HG03558 (cell line): ENCODE measurements around the gene CSHL1.
"Not testable (repeated sequence)": the region's sequence is repeated elsewhere in the genome, so short reads cannot be mapped to it uniquely, and the experiment has no call there.

Experiments used
- ATAC-seq: cut with Tn5 transposase; IDR thresholded peaks from one replicate; pipeline ENCODE4 v1.9.1; 2021; ENCODE audit warnings: moderate number of reproducible peaks; ENCODE audit not compliant: unreplicated experiment; ENCODE audit errors: extremely low read depth

Gene CSHL1

DNA sequence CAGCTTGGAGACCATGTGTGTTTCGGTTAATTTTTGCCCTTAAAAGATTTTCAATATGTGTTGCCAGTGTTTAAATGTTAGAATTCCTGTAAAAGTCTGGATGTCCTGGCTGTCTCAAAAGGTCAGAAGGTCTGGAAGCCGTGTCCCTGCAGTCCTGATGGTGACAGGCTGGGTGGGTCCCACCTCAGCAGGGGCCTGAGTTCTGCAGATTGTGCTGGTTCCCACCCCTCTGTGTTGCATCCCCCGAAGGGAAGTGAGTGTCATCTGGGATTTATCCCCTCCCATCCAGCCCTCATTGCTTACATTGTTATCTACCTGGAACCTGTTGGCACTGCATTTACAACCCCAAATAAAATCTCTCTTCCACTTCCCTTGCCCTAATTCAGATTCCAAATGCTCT lies 17.0 kb downstream of the CSHL1 start:
- ATAC-seq, result not testable (repeated sequence)

DNA sequence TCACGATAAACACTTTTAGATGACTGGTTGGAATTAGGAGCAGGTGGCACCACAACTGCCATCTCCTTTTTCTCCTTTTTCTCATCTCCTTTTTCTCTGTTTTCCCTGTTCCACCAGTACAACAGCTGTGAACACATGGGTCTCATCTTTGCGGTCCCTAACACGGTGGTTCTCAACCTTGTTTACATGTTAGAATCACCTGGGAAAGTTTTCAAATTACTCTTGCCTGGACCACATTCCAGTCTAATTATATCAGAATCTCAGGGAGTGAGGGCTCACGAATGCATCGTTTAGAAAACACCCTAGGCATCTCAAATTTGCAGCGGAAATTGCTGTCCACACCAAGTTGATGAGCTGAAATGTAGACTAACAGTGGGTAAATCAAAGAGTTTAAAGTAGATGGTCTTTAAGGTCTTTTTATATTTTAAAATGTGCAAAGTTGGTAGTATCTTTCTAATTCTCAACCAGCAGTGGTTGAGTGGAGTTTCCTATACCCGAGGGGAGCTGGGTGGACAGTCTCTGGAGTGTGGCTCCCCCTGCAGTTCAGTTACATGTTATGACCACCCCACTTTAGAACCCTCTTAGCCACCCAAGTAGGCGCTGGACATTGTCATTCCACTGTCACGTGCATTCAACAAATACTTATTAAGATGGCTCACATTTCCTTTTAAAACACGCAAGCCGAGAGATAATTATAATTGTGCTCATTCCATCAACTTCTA lies 18.6 kb downstream of the CSHL1 start:
- not testable (repeated sequence) for ATAC-seq

DNA sequence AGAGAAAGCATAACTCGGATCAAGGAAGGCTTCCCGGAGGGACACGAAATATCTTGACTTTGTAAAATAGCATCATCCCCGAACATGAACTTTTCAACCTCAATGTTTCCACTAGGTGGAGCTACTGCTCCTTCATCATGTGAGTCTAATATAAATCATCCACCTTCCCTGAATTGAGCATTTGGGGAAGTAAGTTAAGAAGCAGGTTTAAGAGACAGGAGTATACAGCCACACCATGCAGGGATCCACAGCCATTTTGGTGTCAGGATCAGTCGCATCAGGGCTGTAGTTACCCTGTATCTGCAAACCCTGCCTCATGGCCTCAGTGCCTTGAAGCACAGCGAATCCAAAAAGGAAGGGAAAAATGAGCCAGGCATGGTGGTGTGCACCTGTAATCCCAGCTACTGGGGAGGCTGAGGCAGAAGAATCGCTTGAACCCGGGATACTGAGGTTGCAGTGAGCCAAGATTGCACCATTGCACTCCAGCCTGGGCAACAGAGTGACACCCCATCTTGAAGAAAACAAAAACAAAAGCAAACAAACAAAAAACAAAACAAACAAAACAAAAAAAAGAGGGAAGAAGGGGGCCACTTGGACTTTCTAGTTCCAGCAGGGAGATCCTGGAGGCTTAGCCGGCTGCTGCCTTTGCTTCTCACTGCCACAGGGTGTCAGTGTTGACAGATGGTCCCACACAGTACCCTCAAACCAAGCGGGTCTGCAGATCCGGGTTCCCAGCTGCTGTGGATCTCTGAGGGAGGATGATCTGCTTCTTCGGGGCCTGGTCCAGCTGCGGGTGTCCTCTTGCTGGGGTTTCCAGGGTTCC lies 21.8 kb downstream of the CSHL1 start:
- not testable (repeated sequence) for ATAC-seq

DNA sequence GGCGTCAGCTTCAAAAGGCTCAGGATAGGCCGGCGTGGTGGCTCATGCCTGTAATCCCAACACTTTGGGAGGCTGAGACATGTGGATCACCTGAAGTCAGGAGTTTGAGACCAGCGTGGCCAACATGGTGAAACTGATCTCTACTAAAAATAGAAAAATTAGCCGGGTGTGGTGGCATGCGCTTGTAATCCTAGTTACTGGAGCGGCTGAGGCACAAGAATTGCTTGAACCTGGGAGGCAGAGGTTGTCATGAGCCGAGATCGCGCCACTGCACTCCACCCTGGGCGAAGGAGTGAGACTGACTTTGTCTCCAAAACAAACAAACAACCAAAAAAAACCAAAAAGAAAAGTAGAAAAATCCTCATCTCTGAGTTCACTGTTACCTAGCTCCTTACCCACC lies 25.9 kb downstream of the CSHL1 start:
- not testable (repeated sequence) for ATAC-seq

DNA sequence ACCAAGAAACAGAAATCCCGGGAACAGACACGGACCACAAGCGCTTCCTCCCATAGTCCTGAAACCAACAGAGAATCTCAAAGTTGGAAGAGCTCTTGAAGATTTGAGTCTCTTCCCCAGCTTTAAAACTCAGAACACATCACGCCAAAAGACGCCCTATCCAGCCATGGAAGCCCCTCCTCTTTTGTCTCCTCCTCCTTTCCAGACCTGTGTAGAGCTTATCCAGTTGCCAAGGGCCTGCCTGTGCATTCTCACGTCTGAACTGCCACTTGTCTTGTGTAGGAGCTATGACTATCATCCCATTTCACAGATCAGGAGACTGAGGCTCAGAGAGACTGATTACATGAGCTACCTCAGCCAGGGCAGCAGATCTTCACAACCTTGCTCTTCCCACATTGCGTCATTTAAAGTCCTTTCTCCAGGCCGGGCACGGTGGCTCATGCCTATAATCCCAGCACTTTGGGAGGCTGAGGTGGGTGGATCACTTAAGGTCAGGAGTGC lies 28.4 kb downstream of the CSHL1 start:
- ATAC-seq, result not testable (repeated sequence)

DNA sequence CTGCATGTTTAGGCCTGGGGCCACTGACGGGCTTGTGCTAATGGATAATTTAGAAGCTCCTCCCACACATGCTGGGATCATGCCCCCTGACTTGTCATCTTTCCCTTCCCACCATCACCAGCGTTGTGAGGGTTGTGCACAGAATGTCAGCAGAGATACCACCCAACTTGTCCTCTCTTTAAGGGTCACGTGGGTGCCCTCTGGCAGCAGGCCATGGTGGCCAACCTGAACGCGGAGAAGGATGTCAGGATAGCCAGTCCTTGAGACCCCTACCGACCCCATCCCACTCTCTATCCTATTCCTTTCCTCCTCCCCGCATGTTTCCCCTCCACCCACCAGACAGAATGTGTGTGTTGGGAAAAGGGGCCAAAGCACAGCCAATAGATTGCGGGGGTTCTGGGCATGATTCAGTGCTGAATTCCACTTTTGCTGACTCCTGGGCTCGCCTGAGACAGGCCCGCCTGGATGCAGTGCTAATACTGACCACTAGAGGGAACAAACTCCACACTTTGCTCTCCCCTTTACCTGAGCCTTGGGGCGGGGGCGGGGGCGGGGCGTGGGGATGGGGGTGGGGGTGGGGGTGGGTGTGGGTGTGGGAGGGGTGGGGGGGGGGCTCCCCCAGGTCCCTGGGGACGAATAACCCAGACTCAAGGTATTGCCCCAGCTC lies 29.0 kb downstream of the CSHL1 start, which contains the start of gene GH2:
Gene GH2, minus strand, starts transcription at position 10 of the 667 bp plus-strand sequence. CDS start 143 bp downstream, outside the sequence.
- no peak for ATAC-seq

DNA sequence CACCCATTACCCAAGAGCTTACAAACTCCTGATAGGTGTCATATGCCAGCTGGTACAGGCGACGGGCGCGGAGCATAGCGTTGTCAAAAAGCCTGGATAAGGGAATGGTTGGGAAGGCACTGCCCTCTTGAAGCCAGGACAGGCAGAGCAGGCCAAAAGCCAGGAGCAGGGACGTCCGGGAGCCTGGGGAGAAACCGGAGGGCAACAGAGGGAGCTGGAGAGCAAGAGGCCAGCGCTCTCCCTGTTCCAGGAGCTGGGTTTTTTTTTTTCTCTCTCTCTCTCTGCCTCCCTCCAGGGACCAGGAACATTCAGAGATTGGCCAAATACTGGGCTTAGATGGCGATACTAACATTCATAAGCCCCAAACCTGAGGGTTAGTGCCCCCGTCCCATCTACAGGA lies 29.7 kb downstream of the CSHL1 start:
- not testable (repeated sequence) for ATAC-seq

DNA sequence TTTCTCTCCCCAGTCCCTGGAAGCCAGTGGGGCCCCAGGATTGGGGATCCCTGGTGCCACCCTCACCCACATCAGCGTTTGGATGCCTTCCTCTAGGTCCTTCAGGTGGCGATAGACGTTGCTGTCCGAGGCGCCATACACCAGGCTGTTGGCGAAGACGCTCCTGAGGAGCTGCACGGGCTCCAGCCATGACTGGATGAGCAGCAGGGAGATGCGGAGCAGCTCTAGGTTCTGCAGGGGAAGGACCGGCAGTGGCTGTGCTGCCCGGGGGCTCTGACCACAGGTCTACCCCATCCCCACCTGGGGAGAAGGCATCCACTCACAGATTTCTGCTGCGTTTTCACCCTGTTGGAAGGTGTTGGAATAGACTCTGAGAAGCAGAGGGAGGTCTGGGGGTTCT lies 30.4 kb downstream of the CSHL1 start:
- no peak for ATAC-seq

DNA sequence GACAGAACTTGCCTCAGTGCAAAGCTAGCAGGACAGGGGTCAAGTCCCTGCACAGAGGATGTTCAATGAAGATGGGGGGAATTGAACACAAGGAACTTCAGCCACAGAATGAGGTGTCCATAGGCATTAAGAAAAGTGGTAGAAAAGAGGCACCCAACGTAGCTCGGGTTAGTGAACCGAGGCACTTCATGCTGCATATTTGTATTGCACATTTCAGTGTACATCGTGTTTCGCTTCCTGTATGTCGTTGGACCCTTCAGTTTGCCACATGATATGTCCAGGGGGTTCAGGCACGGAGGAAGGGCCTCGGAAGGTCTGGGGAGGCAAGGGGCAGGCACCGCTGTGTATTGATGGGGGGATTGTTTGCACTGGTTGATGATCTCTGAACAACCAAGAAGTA lies 32.6 kb downstream of the CSHL1 start:
- not testable (repeated sequence) for ATAC-seq

DNA sequence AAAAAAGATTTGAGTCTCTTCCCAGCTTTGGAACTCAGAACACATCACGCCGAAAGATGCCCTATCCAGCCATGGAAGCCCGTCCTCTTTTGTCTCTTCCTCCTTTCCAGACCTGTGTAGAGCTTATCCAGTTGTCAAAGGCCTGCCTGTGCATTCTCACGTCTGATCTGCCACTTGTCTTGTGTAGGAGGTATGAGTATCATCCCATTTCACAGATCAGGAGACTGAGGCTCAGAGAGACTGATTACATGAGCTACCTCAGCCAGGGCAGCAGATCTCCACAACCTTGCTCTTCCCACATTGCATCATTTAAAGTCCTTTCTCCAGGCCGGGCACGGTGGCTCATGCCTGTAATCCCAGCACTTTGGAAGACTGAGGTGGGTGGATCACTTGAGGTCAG lies 36.4 kb downstream of the CSHL1 start:
- not testable (repeated sequence) for ATAC-seq

DNA sequence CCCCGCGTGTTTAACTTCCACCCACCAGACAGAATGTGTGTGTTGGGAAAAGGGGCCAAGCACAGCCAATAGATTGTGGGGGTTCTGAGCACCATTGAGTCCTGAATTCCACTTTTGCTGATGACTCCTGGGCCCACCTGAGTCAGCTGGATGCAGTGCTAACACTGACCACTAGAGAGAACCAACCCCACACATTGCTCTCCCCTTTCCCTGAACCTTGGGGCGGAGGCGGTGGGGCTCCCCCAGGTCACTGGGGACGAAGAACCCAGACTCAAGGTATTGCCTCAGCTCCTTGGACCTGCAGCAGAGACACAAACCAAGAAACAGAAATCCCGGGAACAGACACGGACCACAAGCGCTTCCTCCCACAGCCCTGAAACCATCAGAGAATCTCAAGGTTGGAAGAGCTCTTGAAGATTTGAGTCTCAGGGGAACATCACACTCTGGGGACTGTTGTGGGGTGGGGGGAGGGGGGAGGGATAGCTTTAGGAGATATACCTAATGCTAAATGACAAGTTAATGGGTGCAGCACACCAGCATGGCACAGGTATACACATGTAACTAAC lies 36.9 kb downstream of the CSHL1 start:
- ATAC-seq, result not testable (repeated sequence)

DNA sequence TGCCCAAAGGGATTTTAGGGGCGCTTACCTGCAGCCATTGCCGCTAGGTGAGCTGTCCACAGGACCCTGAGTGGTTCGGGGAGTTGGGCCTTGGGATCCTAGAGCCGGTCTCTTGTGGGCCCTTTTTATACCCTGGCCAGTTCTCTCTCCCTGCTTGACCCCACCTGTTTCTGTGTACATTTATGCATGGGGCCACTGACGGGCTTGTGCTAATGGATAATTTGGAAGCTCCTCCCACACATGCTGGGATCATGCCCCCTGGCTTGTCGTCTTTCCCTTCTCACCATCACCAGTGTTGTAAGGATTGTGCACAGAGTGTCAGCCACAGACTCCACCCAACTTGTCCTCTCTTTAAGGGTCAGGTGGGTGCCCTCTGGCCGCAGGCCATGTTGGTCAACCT lies 37.5 kb downstream of the CSHL1 start, which contains the start of gene CSH2:
Gene CSH2, minus strand, starts transcription at position 101 of the 400 bp plus-strand sequence. Its CDS starts 63 bp downstream, at position 38.
- not testable (repeated sequence) for ATAC-seq

DNA sequence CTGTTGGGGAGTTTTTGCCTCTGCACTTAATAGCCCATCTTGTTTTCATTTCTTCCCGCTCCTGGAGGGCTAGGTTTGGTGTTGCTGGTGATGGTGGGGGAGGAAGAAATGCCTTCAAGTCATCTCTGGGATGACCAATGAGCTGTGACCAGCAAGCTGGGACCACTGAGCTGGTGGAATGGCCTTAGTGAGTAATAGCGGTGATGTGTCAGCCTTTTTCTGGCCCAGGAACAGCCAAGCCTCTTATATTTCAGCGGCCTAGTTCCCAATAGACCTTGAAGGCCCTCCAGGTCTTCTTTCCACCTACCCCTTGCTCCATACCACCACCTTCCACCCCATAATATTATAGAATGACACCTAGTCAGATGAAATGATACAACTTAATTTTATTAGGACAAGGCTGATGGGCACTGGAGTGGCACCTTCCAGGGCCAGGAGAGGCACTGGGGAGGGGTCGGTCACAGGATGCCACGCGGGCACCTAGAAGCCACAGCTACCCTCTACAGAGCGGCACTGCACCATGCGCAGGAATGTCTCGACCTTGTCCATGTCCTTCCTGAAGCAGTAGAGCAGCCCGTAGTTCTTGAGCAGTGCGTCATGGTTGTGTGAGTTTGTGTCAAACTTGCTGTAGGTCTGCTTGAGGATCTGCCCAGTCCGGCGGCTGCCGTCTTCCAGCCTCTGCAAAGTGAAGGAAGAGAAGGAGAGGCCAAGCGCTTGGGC lies 39.3 kb downstream of the CSHL1 start:
- not testable (repeated sequence) for ATAC-seq

DNA sequence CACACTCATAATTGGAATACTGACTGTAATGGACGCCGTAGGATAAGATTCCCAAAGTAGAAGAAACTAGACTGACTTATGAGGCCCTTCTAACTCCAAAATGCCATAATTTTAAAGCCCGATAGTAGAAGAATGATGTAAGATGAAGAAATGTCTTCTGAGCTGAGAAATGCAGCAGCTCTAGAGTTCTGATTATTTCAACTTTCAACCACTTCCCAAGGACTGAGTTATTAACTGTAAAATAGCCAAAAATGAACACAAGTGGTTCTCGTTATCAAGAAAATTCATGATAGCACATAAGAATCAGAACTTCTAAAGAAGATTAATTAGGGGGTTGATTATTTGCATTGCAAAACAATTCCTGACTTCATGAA lies 40.8 kb downstream of the CSHL1 start:
- ATAC-seq, result not testable (repeated sequence)

DNA sequence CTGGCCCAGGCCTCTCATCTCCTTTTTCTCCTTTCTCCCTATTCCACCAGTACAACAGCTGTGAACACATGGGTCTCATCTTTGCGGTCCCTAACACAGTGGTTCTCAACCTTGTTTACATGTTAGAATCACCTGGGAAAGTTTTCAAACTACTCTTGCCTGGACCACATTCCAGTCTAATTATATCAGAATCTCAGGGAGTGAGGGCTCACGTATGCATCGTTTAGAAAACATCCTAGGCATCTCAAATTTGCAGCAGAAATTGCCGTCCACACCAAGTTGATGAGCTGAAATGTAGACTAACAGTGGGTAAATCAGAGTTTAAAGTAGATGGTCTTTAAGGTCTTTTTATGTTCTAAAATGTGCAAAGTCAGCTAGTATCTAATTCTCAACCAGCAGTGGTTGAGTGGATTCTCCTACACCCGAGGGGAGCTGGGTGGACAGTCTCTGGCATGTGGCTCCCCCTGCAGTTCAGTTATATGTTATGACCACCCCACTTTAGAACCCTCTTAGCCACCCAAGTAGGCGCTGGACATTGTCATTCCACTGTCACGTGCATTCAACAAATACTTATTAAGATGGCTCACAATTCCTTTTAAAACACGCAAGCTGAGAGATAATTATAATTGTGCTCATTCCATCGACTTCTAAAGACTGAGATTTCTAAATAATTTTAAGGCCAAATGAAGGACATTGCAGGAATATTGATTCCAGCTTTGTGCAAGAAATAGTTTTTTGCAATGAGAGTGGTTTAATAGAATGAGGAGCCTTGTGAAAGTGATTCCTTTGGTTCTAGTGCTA lies 41.4 kb downstream of the CSHL1 start:
- ATAC-seq, result not testable (repeated sequence)

DNA sequence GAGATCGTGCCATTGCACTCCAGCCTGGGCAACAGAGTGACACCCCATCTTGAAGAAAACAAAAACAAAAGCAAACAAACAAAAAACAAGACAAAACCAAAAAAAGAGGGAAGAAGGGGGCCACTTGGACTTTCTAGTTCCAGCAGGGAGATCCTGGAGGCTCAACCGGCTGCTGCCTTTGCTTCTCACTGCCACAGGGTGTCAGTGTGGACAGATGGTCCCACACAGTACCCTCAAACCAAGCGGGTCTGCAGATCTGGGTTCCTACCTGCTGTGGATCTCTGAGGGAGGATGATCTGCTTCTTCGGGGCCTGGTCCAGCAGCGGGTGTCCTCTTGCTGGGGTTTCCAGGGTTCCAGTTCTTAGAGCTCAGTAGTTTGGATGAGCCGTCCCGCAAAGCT lies 44.4 kb downstream of the CSHL1 start:
- not testable (repeated sequence) for ATAC-seq
